ENCODE measurements around the gene EIF5A.
"Not testable (repeated sequence)": the region's sequence is repeated elsewhere in the genome, so short reads cannot be mapped to it uniquely, and the experiment has no call there.

The EIF5A gene

DNA sequence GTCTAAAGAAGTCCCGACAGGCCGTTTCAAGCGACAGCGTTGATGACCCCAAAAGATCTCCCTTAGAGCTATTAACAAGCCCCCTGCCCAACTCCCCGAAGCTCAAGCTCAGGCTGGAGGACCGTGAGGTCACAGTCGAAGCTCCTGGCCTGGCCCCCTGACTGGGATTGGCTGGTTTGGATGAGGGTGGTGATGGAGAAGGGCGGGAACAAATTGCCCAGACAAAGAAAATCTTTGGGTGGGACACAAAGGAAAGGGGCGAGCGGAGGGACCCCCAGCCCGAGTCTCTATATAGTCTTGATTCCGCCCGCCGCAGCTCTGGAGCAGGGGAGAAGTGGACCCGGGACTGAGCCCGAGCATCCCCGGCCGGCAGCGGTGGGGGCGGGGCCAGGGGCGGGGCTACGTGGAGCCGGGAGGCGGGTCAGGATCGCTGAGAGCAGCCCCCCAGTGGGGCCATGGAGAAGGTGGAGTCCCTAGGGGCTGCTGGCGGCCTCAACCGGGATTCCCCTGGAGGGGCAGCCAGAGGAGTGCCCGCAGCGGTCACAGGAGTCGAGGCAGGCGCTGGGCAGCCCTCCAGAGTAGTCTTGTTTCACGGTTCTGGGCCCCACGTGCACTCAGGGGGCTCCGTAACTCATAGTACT is 22.7 kb downstream of the EIF5A start:
- Histone ChIP-seq H3K27me3 (replicated peaks; ENCODE audit: insufficient read depth, low read length) (no peaks in the 10 kb centered on the region), H3K36me3 (replicated peaks; ENCODE audit: insufficient read depth, low read length) (no peaks in the 10 kb centered on the region), H3K79me2 (ENCODE audit: low read length) (peaks cover 18% of the 10 kb centered on the region), H3K9me2 (replicated peaks; ENCODE audit: insufficient read depth, low read length) (no peaks in the 10 kb centered on the region), H3K4me1 (ENCODE audit: low read length) (peaks cover 19% of the 10 kb centered on the region), H3F3A (ENCODE audit: insufficient read depth, low read length) (peaks cover 9% of the 10 kb centered on the region), H3K9me3 (replicated peaks; ENCODE audit: insufficient read depth, low read length) (no peaks in the 10 kb centered on the region), H4K20me1 (ENCODE audit: insufficient read depth, low read length) (no peaks in the 10 kb centered on the region), H3K27ac (ENCODE audit: low read length) (peak overlapping the region; percentile 82), H3K9ac (ENCODE audit: low read length) (peak overlapping the region; percentile 88; the same call in 1 of the 2 replicates), H3K4me2 (ENCODE audit: low read depth, low read length) (peak overlapping the region; percentile 82), H2AFZ (ENCODE audit: low read length) (peak overlapping the region; percentile 93), H3K4me3 (ENCODE audit: low read length) (peak overlapping the region; percentile 98)
- TF ChIP-seq, protein P1, sequence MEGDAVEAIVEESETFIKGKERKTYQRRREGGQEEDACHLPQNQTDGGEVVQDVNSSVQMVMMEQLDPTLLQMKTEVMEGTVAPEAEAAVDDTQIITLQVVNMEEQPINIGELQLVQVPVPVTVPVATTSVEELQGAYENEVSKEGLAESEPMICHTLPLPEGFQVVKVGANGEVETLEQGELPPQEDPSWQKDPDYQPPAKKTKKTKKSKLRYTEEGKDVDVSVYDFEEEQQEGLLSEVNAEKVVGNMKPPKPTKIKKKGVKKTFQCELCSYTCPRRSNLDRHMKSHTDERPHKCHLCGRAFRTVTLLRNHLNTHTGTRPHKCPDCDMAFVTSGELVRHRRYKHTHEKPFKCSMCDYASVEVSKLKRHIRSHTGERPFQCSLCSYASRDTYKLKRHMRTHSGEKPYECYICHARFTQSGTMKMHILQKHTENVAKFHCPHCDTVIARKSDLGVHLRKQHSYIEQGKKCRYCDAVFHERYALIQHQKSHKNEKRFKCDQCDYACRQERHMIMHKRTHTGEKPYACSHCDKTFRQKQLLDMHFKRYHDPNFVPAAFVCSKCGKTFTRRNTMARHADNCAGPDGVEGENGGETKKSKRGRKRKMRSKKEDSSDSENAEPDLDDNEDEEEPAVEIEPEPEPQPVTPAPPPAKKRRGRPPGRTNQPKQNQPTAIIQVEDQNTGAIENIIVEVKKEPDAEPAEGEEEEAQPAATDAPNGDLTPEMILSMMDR (IDR thresholded peaks at IDR 0.05; ENCODE audit: low read length) = no peak
- TF ChIP-seq EZH2phosphoT487 (IDR thresholded peaks at IDR 0.05; ENCODE audit: low read length) (no peak), EZH2 (optimal IDR thresholded peaks at IDR 0.05; ENCODE audit: low read depth, low read length) (no peak)
- DNase-seq = peak; percentile 83

DNA sequence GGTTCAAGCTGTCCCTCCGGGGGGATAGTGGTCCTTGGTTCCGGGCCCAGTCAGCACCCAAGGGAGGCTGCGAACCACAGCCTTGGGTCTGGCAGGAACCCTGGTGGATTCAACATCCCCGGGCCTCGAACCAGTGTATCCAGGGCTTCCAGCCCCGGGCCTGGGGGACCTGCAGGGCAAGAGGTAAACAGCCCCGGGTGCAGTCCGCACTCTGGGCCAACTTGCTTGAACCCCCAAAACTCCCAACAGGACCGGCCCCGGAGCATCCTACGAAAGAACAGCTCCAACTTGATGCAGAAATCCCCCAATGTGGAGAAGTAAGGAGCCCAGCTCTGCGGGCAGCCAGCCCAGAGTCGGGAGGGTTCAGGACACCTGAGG is 23.2 kb downstream of the EIF5A start:
- H3K27ac ChIP-seq (ENCODE audit: low read length) = no peak overlapping the region
- peak overlapping the region; percentile 35; the same call in 1 of the 2 replicates for H3K9ac ChIP-seq (ENCODE audit: low read length)
- DNase-seq = no peak
- peaks cover 19% of the 10 kb centered on the region for H3K4me1 ChIP-seq (ENCODE audit: low read length)
- peak overlapping the region; percentile 82 for H3K4me2 ChIP-seq (ENCODE audit: low read depth, low read length)
- TF ChIP-seq, protein P1 (IDR thresholded peaks at IDR 0.05; ENCODE audit: low read length) = no peak
- no peak for TF ChIP-seq EZH2phosphoT487 (IDR thresholded peaks at IDR 0.05; ENCODE audit: low read length)
- TF ChIP-seq EZH2 (optimal IDR thresholded peaks at IDR 0.05; ENCODE audit: low read depth, low read length) = no peak
- no peaks in the 10 kb centered on the region for H4K20me1 ChIP-seq (ENCODE audit: insufficient read depth, low read length)
- peak overlapping the region; percentile 98 for H3K4me3 ChIP-seq (ENCODE audit: low read length)
- no peaks in the 10 kb centered on the region for H3K9me3 ChIP-seq (replicated peaks; ENCODE audit: insufficient read depth, low read length)
- peaks cover 9% of the 10 kb centered on the region for H3F3A ChIP-seq (ENCODE audit: insufficient read depth, low read length)
- H3K79me2 ChIP-seq (ENCODE audit: low read length) = peaks cover 18% of the 10 kb centered on the region
- H3K27me3 ChIP-seq (replicated peaks; ENCODE audit: insufficient read depth, low read length) = no peaks in the 10 kb centered on the region
- H2AFZ ChIP-seq (ENCODE audit: low read length) = peak overlapping the region; percentile 93
- no peaks in the 10 kb centered on the region for H3K36me3 ChIP-seq (replicated peaks; ENCODE audit: insufficient read depth, low read length)
- no peaks in the 10 kb centered on the region for H3K9me2 ChIP-seq (replicated peaks; ENCODE audit: insufficient read depth, low read length)

DNA sequence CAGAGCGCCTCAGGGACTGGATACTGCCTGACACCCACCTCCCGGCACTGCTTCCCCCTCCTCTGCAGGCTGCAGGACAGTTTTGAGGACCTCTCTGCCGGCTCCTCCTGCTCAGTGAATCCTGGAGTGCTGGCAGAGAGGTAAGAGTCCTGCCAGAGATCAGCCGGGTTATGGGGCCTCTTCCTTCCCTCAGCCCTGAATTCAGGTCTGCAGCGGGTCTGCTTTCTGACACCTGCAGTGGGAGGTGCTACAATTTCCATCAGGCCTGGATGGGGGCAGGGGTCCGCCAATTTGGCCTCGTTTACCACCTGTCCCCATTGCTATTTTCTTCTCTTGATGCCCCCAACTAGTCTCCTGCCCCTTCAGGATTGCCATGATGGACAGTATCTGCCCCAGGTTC is 24.7 kb downstream of the EIF5A start:
- Histone ChIP-seq H3K79me2 (ENCODE audit: low read length) (peaks cover 27% of the 10 kb centered on the region), H3K9me3 (replicated peaks; ENCODE audit: insufficient read depth, low read length) (no peaks in the 10 kb centered on the region), H3K9me2 (replicated peaks; ENCODE audit: insufficient read depth, low read length) (no peaks in the 10 kb centered on the region), H3K27me3 (replicated peaks; ENCODE audit: insufficient read depth, low read length) (no peaks in the 10 kb centered on the region), H3K4me3 (ENCODE audit: low read length) (no peak overlapping the region), H3K4me1 (ENCODE audit: low read length) (peaks cover 22% of the 10 kb centered on the region), H3K9ac (ENCODE audit: low read length) (no peak overlapping the region), H3K27ac (ENCODE audit: low read length) (peak overlapping the region; percentile 19; the same call in 1 of the 2 replicates), H2AFZ (ENCODE audit: low read length) (peak overlapping the region; percentile 14; the same call in 1 of the 2 replicates), H4K20me1 (ENCODE audit: insufficient read depth, low read length) (no peaks in the 10 kb centered on the region), H3K4me2 (ENCODE audit: low read depth, low read length) (peak overlapping the region; percentile 38; the same call in 1 of the 2 replicates), H3K36me3 (replicated peaks; ENCODE audit: insufficient read depth, low read length) (no peaks in the 10 kb centered on the region), H3F3A (ENCODE audit: insufficient read depth, low read length) (peaks cover 9% of the 10 kb centered on the region)
- TF ChIP-seq, protein P1 (IDR thresholded peaks at IDR 0.05; ENCODE audit: low read length) = no peak
- TF ChIP-seq EZH2 (optimal IDR thresholded peaks at IDR 0.05; ENCODE audit: low read depth, low read length) (no peak), EZH2phosphoT487 (IDR thresholded peaks at IDR 0.05; ENCODE audit: low read length) (no peak)
- no peak for DNase-seq

DNA sequence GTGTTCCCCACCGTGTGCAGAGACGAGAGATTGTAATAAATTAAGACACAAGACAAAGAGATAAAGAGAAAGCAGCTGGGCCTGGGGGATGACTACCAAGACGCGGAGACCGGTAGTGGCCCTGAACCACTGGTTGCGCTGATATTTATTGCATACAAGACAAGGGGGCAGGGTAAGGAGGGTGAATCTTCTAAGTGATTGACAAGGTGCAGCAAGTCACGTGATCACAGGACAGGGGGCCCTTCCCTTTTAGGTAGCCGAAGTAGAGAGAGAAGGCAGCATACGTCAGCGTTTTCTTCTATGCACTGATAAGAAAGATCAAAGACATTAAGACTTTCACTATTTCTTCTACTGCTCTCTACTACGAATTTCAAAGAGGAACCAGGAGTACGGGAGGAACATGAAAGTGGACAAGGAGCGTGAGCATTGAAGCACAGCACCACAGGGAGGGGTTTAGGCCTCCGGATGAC is 25.2 kb downstream of the EIF5A start:
- H3K4me1 ChIP-seq (ENCODE audit: low read length) = peaks cover 22% of the 10 kb centered on the region
- DNase-seq = peak; percentile 59
- peak overlapping the region; percentile 19; the same call in 1 of the 2 replicates for H3K27ac ChIP-seq (ENCODE audit: low read length)
- peak overlapping the region; percentile 14; the same call in 1 of the 2 replicates for H2AFZ ChIP-seq (ENCODE audit: low read length)
- H3K9me2 ChIP-seq (replicated peaks; ENCODE audit: insufficient read depth, low read length); H4K20me1 ChIP-seq (ENCODE audit: insufficient read depth, low read length); H3K27me3 ChIP-seq (replicated peaks; ENCODE audit: insufficient read depth, low read length); H3K9me3 ChIP-seq (replicated peaks; ENCODE audit: insufficient read depth, low read length); H3K36me3 ChIP-seq (replicated peaks; ENCODE audit: insufficient read depth, low read length); H3K4me3 ChIP-seq (ENCODE audit: low read length); H3K9ac ChIP-seq (ENCODE audit: low read length); H3F3A ChIP-seq (ENCODE audit: insufficient read depth, low read length): not testable (repeated sequence)
- H3K79me2 ChIP-seq (ENCODE audit: low read length) = peaks cover 27% of the 10 kb centered on the region
- H3K4me2 ChIP-seq (ENCODE audit: low read depth, low read length) = peak overlapping the region; percentile 38; the same call in 1 of the 2 replicates
